ACHN (cell line): Measurements from ENCODE around the gene FARP1.

ENCODE experiments used
- DNase-seq: peaks from one replicate; pipeline ENCODE4 v3.0.0-alpha.2; 2015
- in situ Hi-C: cut with HindIII; loops from 2 replicates; pipeline ENCODE4 v1.10.0; 2017; ENCODE audit warnings: low sequenced_read_pairs, low pct_ligation_motif_present, low pct_unique_long_range_greater_than_20kb

Gene FARP1

GRCh38 chr13:98460516-98460915 is 317.6 kb downstream of the FARP1 start:
- in situ Hi-C loops, result no loop called here
- no peak for DNase-seq

GRCh38 chr13:98461486-98462240 is 318.8 kb downstream of the FARP1 start:
- in situ Hi-C loops, result no loop called here
- DNase-seq, result no peak

GRCh38 chr13:98462241-98462882 is 319.5 kb downstream of the FARP1 start:
- in situ Hi-C loops, result no loop called here

GRCh38 chr13:98462946-98463345 is 320.1 kb downstream of the FARP1 start:
- in situ Hi-C loops, result no loop called here
- DNase-seq, result no peak

More at GRCh38 chr13:98462241-98462882, 319.5 kb downstream of the FARP1 start:
- no peak for DNase-seq

GRCh38 chr13:98466634-98467236 is 323.8 kb downstream of the FARP1 start:
- in situ Hi-C loops, result no loop called here
- DNase-seq, result peak; percentile 75

GRCh38 chr13:98467263-98467985 is 324.5 kb downstream of the FARP1 start:
- in situ Hi-C loops, result no loop called here
- DNase-seq, result no peak

- no peak for DNase-seq
- in situ Hi-C loops, result no loop called here
Observed at GRCh38 chr13:98468361-98468760, 325.5 kb downstream of the FARP1 start.

GRCh38 chr13:98468929-98469328 is 326.0 kb downstream of the FARP1 start:
- no peak for DNase-seq
- in situ Hi-C loops, result no loop called here

GRCh38 chr13:98470920-98471319 is 328.0 kb downstream of the FARP1 start:
- in situ Hi-C loops, result no loop called here
- no peak for DNase-seq

- in situ Hi-C loops, result no loop called here
- DNase-seq, result no peak
Observed at GRCh38 chr13:98471934-98472333, 329.0 kb downstream of the FARP1 start.

- no peak for DNase-seq
- in situ Hi-C loops, result no loop called here
Observed at GRCh38 chr13:98473135-98473787, 330.4 kb downstream of the FARP1 start.

GRCh38 chr13:98473788-98474144 is 330.9 kb downstream of the FARP1 start:
- no peak for DNase-seq
- in situ Hi-C loops, result no loop called here

GRCh38 chr13:98474292-98474691 is 331.4 kb downstream of the FARP1 start:
- DNase-seq, result no peak
- in situ Hi-C loops, result no loop called here

- in situ Hi-C loops, result no loop called here
- no peak for DNase-seq
Observed at GRCh38 chr13:98474761-98475160, 331.9 kb downstream of the FARP1 start.

- in situ Hi-C loops, result no loop called here
- DNase-seq, result no peak
Observed at GRCh38 chr13:98475522-98475921, 332.6 kb downstream of the FARP1 start.

GRCh38 chr13:98476106-98476505 is 333.2 kb downstream of the FARP1 start:
- DNase-seq, result no peak
- in situ Hi-C loops, result no loop called here

- in situ Hi-C loops, result no loop called here
- DNase-seq, result peak; percentile 77
Observed at GRCh38 chr13:98476538-98476966, 333.7 kb downstream of the FARP1 start.

GRCh38 chr13:98478189-98479129 is 335.6 kb downstream of the FARP1 start:
- DNase-seq, result peak; percentile 67
- in situ Hi-C loops, result no loop called here
